Pons (tissue), 1 donor: ENCODE data around the gene ABCB7.
A peak's percentile ranks its signal among the peaks of the same experiment; 100 is the strongest.
"Not testable (repeated sequence)": the region's sequence is repeated elsewhere in the genome, so short reads cannot be mapped to it uniquely, and the experiment has no call there.

Experiments
- DNase-seq: peaks from one replicate; pipeline ENCODE4 v3.0.0-alpha.2; 2016; ENCODE audit warnings: low spot score

The ABCB7 gene

DNA sequence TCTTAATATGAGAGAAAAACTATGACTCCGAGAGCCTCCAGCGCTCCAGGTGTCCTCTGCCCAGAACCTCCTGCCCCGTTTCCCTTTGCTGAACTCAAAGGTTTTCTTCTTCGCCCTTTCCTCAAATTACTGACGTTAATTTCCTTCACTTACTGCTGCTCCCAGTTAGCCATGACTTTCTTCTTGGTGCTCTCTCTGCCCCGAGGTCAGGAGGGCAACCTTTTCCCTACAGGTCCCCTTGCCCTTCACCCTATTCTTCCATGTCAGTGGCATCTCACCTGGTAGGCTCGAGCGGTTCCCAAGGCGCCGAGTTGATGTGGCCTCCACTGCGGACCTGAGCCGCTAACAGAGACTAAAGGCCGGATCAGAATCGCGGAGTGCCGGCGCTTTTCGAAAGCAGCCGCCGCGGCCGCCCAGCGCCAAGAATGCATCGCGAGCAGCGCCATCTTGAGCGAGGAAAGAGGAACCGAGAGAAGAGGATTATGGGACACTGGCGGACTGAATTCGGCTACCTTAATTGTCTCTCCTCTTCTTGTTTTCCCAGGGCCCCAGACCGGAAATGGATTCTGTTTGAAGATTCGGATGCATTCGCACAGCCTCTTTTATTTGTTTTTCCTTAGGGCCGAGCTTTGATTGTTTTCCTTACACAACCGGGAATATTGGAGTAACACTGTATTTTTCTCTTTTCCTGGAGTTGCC, at the start of gene ABCB7:
Gene ABCB7, minus strand, starts transcription at position 457 of the 699 bp plus-strand sequence. Its CDS starts 11 bp downstream, at position 446.
- DNase-seq, result peak; percentile 78

DNA sequence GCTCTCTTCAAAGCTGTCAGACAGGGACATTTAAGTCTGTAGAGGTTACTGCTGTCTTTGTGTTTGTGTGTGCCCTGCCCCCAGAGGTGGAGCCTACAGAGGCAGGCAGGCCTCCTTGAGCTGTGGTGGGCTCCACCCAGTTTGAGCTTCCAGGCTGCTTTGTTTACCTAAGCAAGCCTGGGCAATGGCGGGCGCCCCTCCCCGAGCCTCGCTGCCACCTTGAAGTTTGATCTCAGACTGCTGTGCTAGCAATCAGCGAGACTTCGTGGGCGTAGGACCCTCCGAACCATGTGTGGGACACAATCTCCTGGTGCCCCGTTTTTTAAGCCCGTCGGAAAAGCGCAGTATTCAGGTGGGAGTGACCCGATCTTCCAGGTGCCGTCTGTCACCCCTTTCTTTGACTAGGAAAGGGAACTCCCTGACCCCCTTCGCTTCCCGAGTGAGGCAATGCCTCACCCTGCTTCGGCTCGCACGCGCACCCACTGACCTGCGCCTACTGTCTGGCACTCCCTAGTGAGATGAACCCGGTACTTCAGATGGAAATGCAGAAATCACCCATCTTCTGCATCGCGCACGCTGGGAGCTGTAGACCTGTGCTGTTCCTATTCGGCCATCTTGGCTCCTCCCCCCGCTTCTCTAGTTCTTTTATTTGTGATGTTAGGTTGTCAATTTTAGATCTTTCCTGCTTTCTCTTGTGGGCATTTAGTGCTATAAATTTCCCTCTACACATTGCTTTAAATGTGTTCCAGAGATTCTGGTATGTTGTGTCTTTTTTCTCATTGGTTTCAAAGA, 32.5 kb upstream of the ABCB7 start:
- not testable (repeated sequence) for DNase-seq

DNA sequence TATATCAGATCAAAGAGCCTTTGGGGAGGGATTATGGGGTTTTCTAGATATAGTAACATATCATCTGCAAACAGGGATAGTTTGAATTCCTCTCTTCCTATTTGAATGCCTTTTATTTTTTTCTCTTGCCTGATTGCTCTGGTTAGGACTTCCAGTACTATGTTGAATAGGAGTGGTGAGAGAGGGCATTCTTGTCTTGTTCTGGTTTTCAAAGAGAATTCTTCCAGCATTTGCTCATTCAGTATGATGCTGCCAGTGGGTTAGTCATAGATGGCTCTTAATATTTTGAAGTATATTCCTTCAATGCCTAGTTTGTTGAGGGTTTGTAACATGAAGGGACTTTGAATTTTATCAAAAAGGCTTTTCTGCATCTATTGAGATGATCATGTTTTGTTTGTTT, 25.6 kb upstream of the ABCB7 start:
- DNase-seq, result no peak

DNA sequence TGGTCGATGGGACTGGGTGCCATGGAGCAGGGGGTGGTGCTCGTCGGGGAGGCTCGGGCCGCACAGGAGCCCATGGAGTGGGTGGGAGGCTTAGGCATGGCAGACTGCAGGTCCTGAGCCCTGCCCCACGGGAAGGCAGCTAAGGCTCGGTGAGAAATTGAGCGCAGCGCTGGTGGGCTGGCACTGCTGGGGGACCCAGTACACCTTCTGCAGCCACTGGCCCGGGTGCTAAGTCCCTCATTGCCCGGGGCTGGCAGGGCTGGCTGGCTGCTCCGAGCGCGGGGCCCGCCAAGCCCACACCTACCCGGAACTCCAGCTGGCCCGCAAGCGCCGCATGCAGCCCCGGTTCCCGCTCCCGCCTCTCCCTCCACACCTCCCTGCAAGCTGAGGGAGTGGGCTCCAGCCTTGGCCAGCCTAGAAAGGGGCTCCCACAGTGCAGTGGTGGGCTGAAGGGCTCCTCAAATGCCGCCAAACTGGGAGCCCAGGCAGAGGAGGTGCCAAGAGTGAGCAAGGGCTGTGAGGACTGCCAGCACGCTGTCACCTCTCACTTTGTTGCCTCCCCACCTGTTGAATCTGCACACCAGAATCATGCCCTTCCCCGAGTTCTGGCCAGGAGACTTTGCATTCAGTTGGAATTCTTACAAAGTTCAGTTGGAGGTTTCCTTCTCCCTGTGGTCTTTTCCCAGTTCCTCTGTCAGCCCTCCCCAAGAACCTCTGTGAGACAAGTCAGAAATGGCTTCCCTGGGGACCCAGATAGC, 23.6 kb upstream of the ABCB7 start:
- DNase-seq, result not testable (repeated sequence)

DNA sequence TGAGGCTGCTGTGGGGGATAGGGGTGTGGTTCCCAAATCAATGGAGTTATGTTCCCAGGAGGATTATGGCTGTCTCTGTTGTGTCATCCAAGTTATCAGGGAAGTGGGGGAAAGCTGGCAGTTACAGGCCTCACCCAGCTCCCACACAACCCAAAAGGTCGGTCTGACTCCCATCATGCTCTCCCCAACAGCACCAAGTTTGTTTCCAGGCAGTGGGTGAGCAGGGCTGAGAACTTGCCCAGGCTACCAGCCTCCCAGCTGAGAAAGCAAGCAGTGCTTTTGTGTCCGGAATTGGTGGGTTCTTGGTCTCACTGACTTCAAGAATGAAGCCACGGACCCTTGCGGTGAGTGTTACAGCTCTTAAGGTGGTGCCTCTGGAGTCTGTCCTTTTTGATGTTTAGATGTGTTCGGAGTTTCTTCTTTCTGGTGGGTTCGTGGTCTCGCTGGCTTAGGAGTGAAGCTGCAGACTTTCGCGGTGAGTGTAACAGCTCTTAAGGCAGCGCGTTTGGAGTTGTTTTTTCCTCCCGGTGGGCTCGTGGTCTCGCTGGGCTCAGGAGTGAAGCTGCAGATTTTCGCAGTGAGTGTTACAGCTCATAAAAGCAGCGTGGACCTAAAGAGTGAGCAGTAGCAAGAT, 16.3 kb upstream of the ABCB7 start:
- DNase-seq, result not testable (repeated sequence)

DNA sequence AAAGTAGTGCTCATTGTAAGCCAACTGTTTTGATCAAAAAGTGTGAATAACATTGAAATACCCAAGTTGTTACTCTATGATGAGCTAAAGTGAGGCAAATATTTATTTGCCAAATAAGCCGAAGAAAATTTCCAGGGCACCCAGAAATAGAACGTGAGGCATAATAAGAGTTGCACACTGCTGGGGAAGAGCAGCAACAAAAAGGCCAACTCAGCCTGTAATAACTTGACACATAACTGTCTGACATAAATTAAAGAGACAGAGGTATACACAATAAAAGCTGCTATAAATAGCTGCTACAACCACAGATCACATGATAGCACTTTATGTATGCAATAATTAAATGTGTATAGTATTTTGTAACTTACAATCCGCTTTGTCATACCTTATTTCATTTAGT, 2.0 kb upstream of the ABCB7 start:
- no peak for DNase-seq

DNA sequence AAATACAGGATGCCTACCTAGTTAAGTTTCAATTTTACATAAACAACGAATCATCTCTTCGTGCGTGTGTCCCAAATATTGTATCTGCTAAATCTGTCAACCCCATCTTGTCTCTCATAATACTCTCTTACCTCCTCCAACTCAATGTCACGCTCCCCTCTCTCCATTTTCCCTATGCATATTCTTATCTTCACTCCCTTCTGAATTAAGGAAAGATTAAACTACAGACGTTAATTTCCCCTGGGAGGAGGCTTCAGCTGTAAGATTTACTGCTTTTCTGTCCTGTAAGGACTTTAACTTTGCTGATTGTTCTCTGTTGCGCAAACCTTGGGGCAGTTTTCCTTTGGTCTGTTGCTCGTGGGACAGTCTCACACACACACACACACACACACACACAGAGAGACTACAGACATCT, 455 bp upstream of the ABCB7 start:
- peak; percentile 42 for DNase-seq

DNA sequence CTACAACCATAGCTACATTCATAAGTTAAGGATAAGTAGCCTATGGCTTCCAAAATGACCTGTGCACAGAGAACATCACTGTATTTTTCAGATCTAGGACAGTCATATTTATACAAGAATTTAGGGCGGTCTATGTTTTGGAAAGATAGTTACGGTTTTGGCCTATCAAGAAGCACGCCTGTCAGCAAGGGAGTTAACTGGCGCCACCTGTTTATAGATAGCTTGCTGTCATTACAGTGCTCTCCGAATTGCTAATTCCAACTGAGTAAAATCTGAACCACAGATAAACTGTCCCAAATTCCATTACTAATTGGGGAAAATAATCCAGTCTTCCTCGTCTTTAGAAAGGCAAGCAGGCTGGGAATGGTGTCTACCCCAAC, 646 bp downstream of the ABCB7 start:
- no peak for DNase-seq

DNA sequence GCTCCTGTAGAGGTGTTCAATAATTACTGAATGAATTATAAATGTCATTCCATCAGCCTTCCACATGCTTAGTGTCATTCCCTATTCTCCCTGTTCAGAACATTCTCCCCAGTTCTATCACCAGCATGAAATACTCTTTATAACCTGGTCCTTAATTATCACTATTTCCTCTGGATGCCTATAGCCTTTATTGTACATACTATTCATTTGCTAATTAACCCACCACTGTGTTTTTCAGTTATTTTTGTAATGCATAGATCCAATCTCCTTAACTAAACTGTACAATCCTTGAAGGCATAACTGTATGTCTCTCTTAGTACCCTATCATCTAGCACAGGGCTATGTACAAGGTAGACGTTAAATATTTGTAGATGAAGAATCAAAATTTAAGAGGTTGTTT, 1.2 kb downstream of the ABCB7 start:
- no peak for DNase-seq

DNA sequence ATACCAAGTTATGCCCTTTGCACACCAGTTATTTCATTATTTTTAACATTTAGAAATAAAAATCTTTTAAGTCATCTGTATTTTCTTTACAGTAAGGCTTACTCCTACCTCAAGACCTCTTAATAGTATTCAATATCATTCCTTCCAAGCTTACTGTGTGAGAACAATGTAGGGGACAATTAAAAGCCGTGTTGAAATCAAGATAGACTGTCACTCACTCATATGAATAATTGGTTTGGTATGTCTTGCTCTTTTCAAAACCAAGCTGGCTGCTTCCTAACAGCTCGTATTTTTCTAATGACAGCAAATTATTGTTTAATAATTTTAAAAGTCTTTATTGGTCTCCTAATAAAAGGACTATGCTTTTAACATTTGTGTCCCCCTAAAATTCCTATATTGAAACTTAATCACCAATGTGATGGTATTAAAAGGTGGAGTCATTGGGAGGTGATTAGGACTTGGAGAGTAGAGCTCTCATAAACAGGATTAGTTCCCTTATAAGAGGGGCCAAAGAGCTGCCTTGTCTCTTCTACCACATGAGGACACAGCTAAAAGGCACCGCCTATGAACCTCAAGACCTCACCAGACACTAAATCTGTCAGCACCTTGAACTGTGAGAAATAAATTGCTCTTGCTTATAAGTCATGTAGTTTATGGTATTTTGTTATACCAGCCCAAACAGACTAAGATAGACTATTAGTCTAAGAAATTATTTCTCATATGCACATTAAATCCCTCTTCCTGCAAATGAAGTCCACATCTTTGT, 4.1 kb downstream of the ABCB7 start:
- no peak for DNase-seq

DNA sequence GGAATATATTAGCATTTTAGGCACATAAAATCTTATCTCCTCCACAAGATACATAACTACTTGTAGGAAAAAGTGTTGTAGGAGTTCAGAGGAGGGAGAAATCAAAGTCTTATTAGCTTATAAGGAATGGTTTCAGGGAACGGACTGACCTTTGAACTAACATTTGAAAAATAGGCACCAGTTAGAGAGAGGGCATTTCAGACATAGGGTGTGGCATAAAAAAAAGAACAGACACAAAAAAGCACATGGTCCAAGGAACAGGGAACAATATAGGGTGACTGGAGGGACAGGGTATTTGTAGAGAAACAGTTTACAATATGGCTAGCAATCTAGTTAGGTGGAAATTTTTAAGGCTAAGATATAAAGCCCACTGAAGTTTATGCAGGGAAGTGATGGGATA, 6.4 kb downstream of the ABCB7 start:
- DNase-seq, result no peak

DNA sequence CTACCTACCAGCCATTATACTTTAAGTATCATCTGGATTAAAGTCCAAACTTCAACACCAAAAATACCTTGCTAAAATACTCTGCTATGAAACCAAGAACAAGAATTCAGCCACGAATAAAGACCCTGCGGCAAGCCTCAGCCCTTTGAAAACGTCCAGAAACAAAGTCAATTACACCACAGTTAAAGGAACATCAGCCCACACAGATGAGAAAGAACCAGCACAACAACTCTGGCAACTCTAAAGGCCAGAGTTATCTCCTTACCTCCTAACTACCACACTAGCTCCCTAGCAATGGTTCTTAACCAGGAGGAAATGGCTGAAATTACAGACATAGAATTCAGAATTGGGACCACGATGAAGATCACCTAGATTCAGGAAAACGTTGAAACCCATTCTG, 23.4 kb downstream of the ABCB7 start:
- DNase-seq, result no peak

DNA sequence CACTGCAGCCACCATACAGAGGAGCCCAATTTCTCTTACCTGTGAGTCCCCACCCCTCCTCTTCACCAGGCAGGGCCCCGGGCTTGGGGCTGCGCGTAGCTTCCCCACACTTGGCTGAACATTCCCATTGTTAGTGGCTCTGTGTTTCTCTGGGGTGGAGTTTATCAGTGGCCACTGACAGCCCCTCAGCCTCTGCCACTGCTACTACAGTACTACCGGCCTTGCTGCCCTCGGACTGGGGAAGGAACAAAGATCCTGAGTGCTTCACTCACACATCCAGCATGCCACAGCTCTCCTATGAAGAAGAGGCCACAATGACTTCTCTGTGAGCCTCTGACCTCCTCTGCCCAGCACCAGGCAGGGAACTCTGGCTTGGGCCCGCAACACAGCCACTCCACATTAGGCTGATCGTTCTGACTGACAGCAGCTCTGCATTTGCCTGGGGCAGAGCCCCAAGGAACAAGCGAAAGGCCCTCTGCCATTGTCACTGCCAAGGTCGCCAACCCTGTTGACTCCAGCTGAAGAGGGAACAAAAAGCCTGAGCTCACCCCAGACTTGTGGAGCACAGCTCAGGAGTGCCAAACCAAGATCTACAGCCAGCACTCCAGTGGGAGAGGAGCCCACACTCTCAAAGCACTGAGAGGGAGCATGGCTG, 24.0 kb downstream of the ABCB7 start:
- DNase-seq, result peak; percentile 13

DNA sequence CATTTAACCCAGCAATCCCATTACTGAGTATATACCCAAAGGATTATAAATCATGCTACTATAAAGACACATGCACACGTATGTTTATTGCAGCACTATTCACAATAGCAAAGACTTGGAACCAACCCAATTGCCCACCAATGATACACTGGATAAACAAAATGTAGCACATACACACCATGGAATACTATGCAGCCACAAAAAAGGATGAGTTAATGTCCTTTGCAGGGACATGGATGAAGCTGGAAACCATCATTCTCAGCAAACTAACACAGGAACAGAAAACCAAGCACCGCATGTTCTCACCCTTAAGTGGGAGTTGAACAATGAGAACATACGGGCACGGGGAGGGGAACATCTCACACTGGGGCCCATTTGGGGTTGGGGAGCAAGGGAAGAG, 27.0 kb downstream of the ABCB7 start:
- DNase-seq, result not testable (repeated sequence)

DNA sequence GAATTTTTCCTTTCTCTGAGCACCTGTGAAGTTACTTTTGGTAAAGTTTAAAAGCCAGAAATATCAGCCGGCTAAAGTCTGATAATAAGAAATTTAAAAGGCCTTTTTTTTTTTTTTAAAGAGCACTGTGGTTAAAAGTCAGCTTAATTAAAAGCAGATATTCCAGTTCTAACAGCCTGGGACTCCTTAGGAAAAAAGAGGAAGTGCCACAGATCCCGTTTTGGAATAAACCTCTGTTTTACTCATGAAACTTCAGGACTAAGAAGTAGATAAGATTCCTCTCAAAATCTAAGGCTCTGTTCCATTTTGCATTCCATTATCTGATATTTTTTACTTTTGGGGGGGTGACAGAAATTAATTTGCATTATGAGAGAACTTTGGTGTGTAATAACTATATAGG, 37.8 kb downstream of the ABCB7 start:
- no peak for DNase-seq

DNA sequence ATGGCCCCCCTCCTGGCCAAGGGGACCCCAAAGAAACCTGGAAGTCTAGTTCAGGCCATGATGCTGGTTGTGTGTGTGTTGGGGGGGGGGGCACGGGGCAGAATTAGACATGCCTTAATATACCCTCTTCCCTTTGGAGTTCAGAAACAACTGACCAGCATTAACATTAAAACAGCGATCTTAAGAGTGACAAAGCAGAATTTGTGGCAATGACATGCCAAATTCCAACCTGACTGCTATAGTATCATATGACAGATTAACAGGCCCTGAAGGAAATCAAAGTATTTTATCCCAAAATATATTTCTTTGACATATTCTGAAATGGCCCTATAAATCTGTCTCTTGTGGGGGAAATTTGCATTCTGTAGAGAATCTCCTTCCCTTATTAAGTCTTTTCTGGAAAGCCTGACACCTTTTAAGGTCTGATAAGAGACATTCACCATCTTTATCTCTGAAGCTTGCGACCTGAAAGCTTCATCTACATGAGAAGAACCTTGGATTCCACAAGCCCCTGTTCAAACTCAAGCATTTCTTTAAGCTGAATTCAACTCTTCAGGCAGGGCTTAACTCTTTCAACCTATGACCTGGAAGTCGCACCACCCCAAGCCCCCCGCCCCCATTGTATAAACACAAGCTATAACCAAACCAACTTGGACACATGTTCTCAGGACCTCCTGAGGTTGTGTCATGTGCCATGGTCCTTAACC, 40.2 kb downstream of the ABCB7 start:
- DNase-seq, result no peak

DNA sequence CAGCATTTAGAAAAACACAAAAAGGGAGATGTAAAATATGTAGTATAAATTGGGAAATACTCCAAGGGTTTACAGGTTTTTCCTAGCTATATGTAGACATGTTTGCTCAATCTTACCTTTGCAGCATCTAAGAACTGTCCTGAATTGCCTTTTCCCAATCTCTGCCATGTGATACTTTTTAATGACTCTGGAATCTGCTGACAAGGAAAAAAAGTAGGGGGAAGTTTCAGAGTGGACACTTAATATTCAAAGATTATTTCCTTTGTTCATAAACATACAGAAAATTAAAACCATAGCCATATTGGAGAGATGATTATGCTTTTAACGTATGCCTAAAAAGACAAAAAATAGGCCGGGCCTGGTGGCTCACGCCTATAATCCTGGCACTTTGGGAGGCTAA, 41.4 kb downstream of the ABCB7 start:
- DNase-seq, result no peak

DNA sequence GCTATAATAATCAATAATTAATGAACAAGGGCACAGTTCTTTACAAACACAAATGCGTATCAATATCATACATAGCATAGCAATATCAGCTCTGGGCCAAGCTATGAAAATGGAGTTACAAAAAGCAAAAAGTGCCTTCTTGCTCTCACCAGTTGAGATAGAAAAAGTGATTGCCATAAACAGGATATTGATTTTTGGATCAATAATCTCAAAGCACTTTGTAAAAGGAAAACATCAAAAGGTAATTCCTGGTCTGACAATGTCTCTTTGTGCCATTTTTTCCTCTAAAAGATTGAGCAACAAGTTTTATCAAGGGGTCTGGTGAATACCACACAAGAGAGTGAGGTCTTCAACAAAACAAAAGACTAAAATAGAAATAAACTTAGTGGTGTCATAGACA, 42.4 kb downstream of the ABCB7 start:
- no peak for DNase-seq

DNA sequence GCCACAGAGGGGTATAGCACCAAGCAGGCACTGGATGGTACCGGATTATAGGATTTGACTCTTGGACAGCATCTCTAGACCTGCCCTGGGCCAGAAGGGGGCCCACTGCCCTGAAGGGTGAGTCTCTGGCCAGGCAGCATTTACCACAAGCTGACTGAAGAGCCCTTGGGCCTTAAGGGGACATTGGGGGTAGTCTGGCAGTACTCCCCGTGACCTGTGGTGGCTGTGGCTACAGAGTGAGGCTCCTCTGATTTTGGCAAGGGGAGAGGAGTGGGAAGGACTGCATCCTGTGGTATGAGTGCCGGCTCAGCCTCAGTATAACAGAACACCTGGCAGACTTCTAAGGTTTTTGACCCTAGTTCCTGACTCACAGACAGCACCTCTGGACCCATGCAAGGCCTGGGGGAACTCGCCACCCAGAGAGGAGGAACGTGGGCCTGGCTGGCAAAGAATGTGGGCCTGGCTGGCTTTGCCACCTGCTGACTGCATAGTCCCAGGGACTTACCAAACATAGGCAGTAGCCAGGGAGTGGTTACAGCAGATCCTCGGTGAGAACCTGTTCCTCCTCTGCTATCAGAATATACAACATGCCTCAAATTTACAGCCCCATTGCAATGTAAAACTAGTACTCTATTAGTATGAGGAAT, 48.1 kb downstream of the ABCB7 start:
- DNase-seq, result no peak

DNA sequence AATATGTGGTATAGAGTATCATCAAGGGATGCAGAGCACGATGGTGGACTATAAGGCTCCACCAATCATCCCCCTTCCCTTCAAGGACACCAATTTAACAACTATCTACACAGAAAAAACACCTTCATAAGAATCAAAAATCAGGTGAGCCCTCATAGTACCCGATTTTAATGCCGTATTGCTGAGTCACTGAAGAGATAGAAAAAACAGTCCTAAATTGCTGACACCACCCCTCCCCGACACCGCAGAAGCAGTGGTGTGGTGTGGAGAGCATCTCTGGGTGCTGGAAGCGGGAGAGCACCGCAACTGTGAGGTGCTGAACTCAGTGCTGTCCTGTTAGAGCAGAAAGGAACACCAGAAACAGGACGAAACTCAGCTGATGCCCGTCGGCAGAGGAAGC, 49.3 kb downstream of the ABCB7 start:
- DNase-seq, result no peak
